Epithelial cell of esophagus (primary cell): ENCODE results near the gene NCOA7.

Experiments
- DNase-seq: peaks from one replicate; pipeline ENCODE4 v3.0.0; 2010; ENCODE audit warnings: low read depth
- H3K4me3 ChIP-seq: 2 replicates; pipeline ENCODE4 v1.5.1; 2011; ENCODE audit warnings: mild to moderate bottlenecking, low read length, control low read depth
- TF ChIP-seq, protein P1 (sequence below): IDR thresholded peaks from 2 replicates; pipeline ENCODE4 v1.5.1; 2011; ENCODE audit warnings: low read depth, mild to moderate bottlenecking, low read length, control low read depth, inconsistent platforms; ENCODE audit not compliant: insufficient read depth; ENCODE audit errors: missing control alignments

NCOA7 gene

DNA sequence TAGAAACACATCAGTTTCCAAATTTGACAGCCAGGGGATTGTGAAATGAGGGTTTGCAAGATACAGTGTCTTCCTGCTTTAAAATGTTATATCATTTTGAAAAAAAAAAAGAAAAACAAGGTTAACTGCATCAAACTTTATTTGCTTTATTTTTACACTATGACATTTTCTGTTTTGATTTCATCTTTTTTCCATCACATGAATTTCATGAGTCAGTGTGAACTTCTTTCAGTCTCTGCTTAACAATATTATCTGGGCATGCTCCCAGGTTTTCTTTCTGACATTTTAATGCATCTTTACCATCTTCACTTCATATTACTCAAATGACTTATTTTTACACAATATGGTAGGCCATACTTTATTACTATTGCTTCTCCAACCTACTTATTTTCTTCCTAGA, 1.9 kb downstream of the NCOA7 start:
- TF ChIP-seq, protein P1, sequence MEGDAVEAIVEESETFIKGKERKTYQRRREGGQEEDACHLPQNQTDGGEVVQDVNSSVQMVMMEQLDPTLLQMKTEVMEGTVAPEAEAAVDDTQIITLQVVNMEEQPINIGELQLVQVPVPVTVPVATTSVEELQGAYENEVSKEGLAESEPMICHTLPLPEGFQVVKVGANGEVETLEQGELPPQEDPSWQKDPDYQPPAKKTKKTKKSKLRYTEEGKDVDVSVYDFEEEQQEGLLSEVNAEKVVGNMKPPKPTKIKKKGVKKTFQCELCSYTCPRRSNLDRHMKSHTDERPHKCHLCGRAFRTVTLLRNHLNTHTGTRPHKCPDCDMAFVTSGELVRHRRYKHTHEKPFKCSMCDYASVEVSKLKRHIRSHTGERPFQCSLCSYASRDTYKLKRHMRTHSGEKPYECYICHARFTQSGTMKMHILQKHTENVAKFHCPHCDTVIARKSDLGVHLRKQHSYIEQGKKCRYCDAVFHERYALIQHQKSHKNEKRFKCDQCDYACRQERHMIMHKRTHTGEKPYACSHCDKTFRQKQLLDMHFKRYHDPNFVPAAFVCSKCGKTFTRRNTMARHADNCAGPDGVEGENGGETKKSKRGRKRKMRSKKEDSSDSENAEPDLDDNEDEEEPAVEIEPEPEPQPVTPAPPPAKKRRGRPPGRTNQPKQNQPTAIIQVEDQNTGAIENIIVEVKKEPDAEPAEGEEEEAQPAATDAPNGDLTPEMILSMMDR: no peak
- DNase-seq: no peak
- H3K4me3 ChIP-seq: no peak overlapping the region

DNA sequence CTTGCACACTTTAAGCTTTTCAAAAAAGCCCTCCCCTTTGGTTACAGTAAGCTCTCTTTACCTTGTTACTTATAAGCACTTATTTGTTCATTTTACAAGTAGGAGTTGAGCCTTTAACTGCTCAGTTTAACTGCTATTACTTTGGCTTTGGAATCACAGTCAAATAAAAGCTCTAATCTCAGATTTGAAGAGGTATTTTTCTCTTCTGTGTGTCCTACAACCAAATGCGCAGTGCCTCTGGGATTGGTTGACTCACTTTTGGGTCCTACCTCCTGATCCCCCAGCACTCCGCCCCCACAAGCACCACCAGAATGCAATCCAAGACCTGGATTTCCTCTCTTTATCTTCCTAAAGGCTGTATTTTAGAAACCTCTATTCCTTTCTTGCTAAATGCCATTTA, 2.5 kb downstream of the NCOA7 start:
- TF ChIP-seq, protein P1: no peak
- no peak for DNase-seq
- H3K4me3 ChIP-seq: no peak overlapping the region

DNA sequence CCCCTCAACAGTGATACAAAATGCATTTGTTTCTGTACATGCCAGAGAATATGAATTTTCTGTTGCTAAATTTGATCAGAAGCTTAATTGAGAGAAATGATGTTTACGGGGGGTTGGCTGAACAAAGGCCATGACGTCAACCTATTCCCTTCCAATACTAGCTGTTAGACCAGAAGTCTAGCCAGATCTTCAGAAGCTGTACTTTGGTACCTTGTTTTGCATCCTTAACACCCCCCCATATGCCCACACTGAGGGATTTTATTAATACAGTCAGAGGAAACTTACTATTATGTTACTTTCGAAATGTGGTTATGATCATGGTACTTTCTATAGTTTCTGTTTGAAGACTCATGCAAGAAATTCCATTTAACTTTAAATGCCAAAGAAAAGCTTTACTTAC, 3.1 kb downstream of the NCOA7 start:
- no peak for DNase-seq
- TF ChIP-seq, protein P1: no peak
- no peak overlapping the region for H3K4me3 ChIP-seq

DNA sequence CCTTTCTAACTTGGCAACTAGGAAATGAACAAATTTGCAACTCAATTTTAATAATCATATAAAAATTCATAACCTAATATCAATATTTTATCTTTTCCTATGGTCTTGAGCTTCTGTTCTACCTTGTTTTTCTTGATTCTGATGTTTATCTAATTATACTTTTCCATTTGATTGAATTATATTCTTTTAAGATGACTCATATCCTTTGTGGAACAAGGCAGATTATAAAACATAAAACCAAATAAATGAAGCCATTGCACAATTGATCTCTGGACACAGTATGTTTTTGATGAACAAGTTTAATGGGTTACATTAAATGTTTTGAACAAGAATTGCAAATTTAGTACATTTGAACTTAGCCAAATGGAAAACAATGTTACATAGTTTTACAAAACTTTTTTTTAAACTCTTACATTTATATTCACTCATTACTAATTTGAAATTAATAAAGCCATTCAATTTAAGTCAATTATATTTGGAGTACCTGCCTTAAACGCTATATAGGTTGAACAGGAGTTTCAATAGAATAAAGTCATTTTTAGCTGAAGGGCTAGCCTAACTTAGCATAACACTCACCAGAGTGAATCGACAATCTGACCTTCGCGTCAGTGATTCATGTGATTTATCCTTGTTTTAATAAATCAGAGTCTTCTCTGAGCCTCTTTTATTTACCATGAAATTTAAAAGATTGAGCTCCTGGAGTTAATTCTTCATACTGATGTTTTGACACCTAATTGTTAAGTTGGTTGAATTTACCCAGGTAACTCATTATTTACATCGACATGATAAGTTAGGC, 3.8 kb downstream of the NCOA7 start:
- peak; percentile 23 for DNase-seq
- TF ChIP-seq, protein P1: no peak
- no peak overlapping the region for H3K4me3 ChIP-seq

DNA sequence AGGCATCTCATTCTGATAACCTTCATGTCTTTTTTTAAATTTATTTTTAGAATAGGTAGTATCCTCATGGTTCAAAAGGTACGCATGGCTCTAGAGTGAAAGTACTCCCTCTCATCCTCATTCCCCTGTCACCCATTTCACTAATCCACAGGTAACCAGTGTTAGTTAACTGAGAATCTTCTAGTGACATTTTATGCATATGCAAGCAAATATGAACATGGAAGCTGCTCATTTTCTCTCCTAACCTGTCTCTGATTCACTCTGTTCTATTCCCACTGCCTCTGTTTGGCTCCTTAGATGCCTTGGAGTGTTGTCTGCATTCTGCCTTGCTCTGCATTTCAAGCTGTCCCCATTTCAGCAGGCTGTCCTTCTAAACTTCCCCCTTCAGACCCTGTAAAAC, 4.5 kb downstream of the NCOA7 start:
- TF ChIP-seq, protein P1: no peak
- no peak for DNase-seq
- H3K4me3 ChIP-seq: no peak overlapping the region

DNA sequence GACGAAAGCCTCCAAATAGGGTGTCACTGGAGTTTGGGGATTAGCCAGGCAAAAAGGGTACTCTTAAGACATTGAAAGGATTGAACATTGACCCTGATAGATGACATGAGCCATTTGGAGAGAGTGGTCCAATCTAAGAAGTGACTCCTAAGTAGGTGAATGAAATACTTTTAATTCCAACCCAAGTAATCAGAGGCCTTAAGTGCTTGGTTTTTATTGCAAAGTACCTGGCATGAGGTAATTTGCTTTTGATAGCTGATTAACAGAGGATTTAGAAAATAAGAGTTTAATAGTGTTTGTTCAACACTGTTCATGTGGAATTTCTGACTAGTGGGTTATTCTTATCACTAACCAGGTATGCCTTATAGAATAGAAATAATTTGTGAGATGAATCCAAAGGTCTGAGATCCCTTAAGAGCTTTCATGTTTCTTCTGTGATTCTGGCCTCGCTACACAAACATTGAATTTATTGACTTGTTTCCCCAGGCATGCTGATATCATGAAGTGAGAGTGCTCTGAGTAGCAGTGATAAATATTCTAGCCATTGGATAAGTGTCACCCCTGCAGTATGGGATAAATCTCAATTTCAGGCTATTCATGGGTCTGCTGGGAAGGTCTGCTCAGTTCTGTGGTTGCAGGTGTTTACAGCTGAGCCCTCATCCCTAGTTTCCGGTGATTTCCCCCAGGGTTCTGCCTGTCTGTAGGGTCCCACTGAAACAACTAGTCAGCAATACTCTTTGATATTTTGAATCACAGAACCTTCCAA, 6.5 kb downstream of the NCOA7 start:
- TF ChIP-seq, protein P1: no peak
- no peak overlapping the region for H3K4me3 ChIP-seq
- DNase-seq: no peak
